ENCODE results near the gene ATR. TPM values are rescaled to one million over a fixed set of nuclear protein-coding genes. Genes with fewer than 3 reads are reported as not detected.

Gene ATR
- total RNA-seq, 1 experiment from 2014 or later: 15.6 TPM

DNA sequence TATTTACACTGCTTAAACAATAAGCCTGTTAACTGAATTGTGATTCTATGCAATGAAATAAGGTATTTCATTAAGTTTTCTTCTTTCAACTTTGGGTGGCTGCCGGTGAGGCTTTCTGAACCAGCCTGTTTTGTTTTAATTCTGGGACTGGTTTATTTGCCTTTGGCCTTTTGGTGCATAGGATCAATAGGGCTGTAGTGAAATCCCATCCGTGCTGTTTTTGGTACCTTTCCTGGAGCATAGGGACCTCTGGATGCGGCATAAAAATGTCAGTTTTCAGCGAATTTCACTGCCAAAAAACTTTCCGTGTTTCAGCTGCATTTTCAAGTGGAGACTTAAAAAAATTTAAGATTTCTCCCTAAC is 18.2 kb upstream of the ATR start:
- Histone ChIP-seq H3F3A (ENCODE audit: low read length, unreplicated experiment) (no peaks in the 10 kb centered on the region), H4K20me1 (ENCODE audit: low read length) (no peaks in the 10 kb centered on the region), H2AFZ (ENCODE audit: low read length) (peak overlapping the region; percentile 96), H3K79me2 (ENCODE audit: low read length) (peaks cover 28% of the 10 kb centered on the region), H3K4me3 (ENCODE audit: low read length) (peak overlapping the region; percentile 82), H3K27me3 (ENCODE audit: low read length) (no peaks in the 10 kb centered on the region), H3K9me2 (replicated peaks; ENCODE audit: low read length) (no peaks in the 10 kb centered on the region), H3K27ac (ENCODE audit: low read length) (no peak overlapping the region; the same call in 1 of the 2 replicates), H3K9me3 (ENCODE audit: low read length) (no peaks in the 10 kb centered on the region), H3K4me1 (ENCODE audit: insufficient read depth, low read length) (peaks cover 23% of the 10 kb centered on the region), H3K9ac (ENCODE audit: low read length) (peak overlapping the region; percentile 81), H3K36me3 (ENCODE audit: low read depth, low read length) (no peaks in the 10 kb centered on the region), H3K4me2 (ENCODE audit: low read length) (peak overlapping the region; percentile 94)
- ChIA-PET POLR2A (ENCODE audit: unreplicated experiment) (no interaction called here), CTCF (no interaction called here)
- TF ChIP-seq EZH2phosphoT487 (IDR thresholded peaks at IDR 0.05; ENCODE audit: borderline replicate concordance, low read length) (no peak), CTCF (conservative IDR thresholded peaks at IDR 0.05; ENCODE audit: low read depth, low read length) (no peak), EZH2 (IDR thresholded peaks at IDR 0.05; ENCODE audit: low read length, unreplicated experiment) (no peak)
- ATAC-seq (peak; percentile 23), DNase-seq (no peak)
- TSS peak; percentile 72 for BruUV-seq (replicated peaks)
- intact Hi-C loops (cut with micrococcal nuclease): loop anchor here (1.0 to 10.0 kb wide), 4 partner anchors 16 to 128 kb away; partner anchors contain the start of gene TRPC1

GRCh38 chr3:142595951-142596725 is 17.6 kb upstream of the ATR start, which contains the start of gene PLS1:
PLS1 (plus strand) TSS chr3:142596393; CDS start chr3:142664238, 67,845 bp downstream.
- Histone ChIP-seq H4K20me1 (ENCODE audit: low read length) (no peaks in the 10 kb centered on the region), H3K9me3 (ENCODE audit: low read length) (no peaks in the 10 kb centered on the region), H3K9ac (ENCODE audit: low read length) (peak within 1 kb of the TSS; percentile 81), H3K9me2 (replicated peaks; ENCODE audit: low read length) (no peaks in the 10 kb centered on the region), H3K27ac (ENCODE audit: low read length) (peak within 1 kb of the TSS; percentile 91), H3K79me2 (ENCODE audit: low read length) (peaks cover 28% of the 10 kb centered on the region), H3K27me3 (ENCODE audit: low read length) (no peaks in the 10 kb centered on the region), H2AFZ (ENCODE audit: low read length) (peak within 1 kb of the TSS; percentile 96), H3F3A (ENCODE audit: low read length, unreplicated experiment) (no peaks in the 10 kb centered on the region), H3K4me1 (ENCODE audit: insufficient read depth, low read length) (peaks cover 23% of the 10 kb centered on the region), H3K4me2 (ENCODE audit: low read length) (peak within 1 kb of the TSS; percentile 94), H3K36me3 (ENCODE audit: low read depth, low read length) (no peaks in the 10 kb centered on the region), H3K4me3 (ENCODE audit: low read length) (peak within 1 kb of the TSS; percentile 82)
- intact Hi-C loops (cut with micrococcal nuclease): loop anchor here (1.0 to 10.0 kb wide), 5 partner anchors 17 to 129 kb away; partner anchors contain the start of gene TRPC1
- ATAC-seq: peak; percentile 81
- ChIA-PET POLR2A (ENCODE audit: unreplicated experiment) (no interaction called here), CTCF (no interaction called here)
- no peak for TF ChIP-seq CTCF (conservative IDR thresholded peaks at IDR 0.05; ENCODE audit: low read depth, low read length)
- peak; percentile 91 for DNase-seq
- BruUV-seq (replicated peaks): no TSS peak

DNA sequence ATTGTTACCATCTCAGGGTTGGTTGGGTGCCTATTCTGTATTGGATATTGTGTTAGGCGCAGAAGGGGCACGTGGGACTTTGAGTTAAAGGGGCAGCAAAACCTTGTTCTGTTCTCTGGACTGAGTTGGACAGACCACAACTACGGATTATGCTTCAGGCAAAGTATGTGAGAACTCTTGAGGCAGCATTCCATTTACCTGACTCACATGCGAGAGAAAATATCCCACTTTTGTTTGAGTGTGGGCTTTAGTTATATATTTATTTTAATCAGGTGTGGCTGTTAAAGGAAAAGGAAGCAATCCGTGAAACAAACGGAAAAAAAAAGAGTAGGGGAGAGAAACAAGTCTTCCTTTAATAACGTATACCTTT is 17.0 kb upstream of the ATR start:
- Histone ChIP-seq H3K9me3 (ENCODE audit: low read length) (no peaks in the 10 kb centered on the region), H3K9ac (ENCODE audit: low read length) (peak overlapping the region; percentile 81), H3K4me1 (ENCODE audit: insufficient read depth, low read length) (peaks cover 23% of the 10 kb centered on the region), H3K27ac (ENCODE audit: low read length) (peak overlapping the region; percentile 91), H3K4me2 (ENCODE audit: low read length) (peak overlapping the region; percentile 94), H4K20me1 (ENCODE audit: low read length) (no peaks in the 10 kb centered on the region), H3K9me2 (replicated peaks; ENCODE audit: low read length) (no peaks in the 10 kb centered on the region), H3K79me2 (ENCODE audit: low read length) (peaks cover 28% of the 10 kb centered on the region), H3F3A (ENCODE audit: low read length, unreplicated experiment) (no peaks in the 10 kb centered on the region), H3K27me3 (ENCODE audit: low read length) (no peaks in the 10 kb centered on the region), H2AFZ (ENCODE audit: low read length) (peak overlapping the region; percentile 96), H3K36me3 (ENCODE audit: low read depth, low read length) (no peaks in the 10 kb centered on the region), H3K4me3 (ENCODE audit: low read length) (peak overlapping the region; percentile 82)
- BruUV-seq (replicated peaks): TSS peak; percentile 94
- intact Hi-C loops (cut with micrococcal nuclease): loop anchor here (1.0 to 10.0 kb wide), 3 partner anchors 53 to 129 kb away; partner anchors contain the start of gene TRPC1
- DNase-seq (peak; percentile 86), ATAC-seq (peak; percentile 33)
- ChIA-PET POLR2A (ENCODE audit: unreplicated experiment) (no interaction called here), CTCF (no interaction called here)
- TF ChIP-seq EZH2 (IDR thresholded peaks at IDR 0.05; ENCODE audit: low read length, unreplicated experiment): no peak
- no peak for TF ChIP-seq CTCF (conservative IDR thresholded peaks at IDR 0.05; ENCODE audit: low read depth, low read length)
- TF ChIP-seq EZH2phosphoT487 (IDR thresholded peaks at IDR 0.05; ENCODE audit: borderline replicate concordance, low read length): no peak
